ENCODE data around the gene CAMTA1.

CAMTA1 gene

DNA sequence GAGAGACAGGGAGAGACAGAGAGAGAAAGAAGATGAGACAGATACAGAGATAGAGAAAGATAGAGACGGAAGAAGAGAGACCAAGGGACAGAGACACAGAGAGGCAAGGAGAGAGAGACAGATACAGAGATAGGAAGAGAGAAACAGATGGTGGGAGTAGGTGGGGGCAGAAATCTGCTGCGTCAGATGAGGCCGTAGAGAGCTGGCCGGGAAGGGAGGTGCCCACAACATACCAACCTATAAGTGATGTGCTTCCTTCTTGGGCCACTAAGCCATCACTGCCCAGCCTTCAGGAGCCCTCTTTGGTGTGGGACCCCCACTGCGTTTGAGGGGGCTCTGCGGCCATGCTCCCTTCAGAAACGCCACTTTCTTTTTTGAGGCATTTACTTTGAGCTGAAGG lies 678.3 kb downstream of the CAMTA1 start:
- ATAC-seq: no peak
- TF ChIP-seq ZC3H10 (CRISPR knock-in tag; IDR thresholded peaks at IDR 0.05): no peak
- no peak for TF ChIP-seq BACH2 (CRISPR knock-in tag; IDR thresholded peaks at IDR 0.05; ENCODE audit: borderline replicate concordance)
- TF ChIP-seq RARB (CRISPR knock-in tag; IDR thresholded peaks at IDR 0.05): no peak
- no peak for TF ChIP-seq CSDC2 (CRISPR knock-in tag; IDR thresholded peaks at IDR 0.05)
- TF ChIP-seq ISL1 (CRISPR knock-in tag; IDR thresholded peaks at IDR 0.05): no peak
- TF ChIP-seq ESRRG (CRISPR knock-in tag; IDR thresholded peaks at IDR 0.05): no peak
- TF ChIP-seq, protein P1, sequence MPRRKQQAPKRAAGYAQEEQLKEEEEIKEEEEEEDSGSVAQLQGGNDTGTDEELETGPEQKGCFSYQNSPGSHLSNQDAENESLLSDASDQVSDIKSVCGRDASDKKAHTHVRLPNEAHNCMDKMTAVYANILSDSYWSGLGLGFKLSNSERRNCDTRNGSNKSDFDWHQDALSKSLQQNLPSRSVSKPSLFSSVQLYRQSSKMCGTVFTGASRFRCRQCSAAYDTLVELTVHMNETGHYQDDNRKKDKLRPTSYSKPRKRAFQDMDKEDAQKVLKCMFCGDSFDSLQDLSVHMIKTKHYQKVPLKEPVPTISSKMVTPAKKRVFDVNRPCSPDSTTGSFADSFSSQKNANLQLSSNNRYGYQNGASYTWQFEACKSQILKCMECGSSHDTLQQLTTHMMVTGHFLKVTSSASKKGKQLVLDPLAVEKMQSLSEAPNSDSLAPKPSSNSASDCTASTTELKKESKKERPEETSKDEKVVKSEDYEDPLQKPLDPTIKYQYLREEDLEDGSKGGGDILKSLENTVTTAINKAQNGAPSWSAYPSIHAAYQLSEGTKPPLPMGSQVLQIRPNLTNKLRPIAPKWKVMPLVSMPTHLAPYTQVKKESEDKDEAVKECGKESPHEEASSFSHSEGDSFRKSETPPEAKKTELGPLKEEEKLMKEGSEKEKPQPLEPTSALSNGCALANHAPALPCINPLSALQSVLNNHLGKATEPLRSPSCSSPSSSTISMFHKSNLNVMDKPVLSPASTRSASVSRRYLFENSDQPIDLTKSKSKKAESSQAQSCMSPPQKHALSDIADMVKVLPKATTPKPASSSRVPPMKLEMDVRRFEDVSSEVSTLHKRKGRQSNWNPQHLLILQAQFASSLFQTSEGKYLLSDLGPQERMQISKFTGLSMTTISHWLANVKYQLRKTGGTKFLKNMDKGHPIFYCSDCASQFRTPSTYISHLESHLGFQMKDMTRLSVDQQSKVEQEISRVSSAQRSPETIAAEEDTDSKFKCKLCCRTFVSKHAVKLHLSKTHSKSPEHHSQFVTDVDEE (CRISPR knock-in tag; IDR thresholded peaks at IDR 0.05): no peak
- TF ChIP-seq, protein P2, sequence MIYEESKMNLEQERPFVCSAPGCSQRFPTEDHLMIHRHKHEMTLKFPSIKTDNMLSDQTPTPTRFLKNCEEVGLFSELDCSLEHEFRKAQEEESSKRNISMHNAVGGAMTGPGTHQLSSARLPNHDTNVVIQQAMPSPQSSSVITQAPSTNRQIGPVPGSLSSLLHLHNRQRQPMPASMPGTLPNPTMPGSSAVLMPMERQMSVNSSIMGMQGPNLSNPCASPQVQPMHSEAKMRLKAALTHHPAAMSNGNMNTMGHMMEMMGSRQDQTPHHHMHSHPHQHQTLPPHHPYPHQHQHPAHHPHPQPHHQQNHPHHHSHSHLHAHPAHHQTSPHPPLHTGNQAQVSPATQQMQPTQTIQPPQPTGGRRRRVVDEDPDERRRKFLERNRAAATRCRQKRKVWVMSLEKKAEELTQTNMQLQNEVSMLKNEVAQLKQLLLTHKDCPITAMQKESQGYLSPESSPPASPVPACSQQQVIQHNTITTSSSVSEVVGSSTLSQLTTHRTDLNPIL (CRISPR knock-in tag; IDR thresholded peaks at IDR 0.05; ENCODE audit: low read depth): no peak
- TF ChIP-seq GLIS3 (CRISPR knock-in tag; IDR thresholded peaks at IDR 0.05): no peak
- TF ChIP-seq, protein P3, sequence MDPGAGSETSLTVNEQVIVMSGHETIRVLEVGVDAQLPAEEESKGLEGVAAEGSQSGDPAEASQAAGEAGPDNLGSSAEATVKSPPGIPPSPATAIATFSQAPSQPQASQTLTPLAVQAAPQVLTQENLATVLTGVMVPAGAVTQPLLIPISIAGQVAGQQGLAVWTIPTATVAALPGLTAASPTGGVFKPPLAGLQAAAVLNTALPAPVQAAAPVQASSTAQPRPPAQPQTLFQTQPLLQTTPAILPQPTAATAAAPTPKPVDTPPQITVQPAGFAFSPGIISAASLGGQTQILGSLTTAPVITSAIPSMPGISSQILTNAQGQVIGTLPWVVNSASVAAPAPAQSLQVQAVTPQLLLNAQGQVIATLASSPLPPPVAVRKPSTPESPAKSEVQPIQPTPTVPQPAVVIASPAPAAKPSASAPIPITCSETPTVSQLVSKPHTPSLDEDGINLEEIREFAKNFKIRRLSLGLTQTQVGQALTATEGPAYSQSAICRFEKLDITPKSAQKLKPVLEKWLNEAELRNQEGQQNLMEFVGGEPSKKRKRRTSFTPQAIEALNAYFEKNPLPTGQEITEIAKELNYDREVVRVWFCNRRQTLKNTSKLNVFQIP (CRISPR knock-in tag; IDR thresholded peaks at IDR 0.05; ENCODE audit: borderline replicate concordance, low read depth): no peak
- no peak for TF ChIP-seq ZFP3 (CRISPR knock-in tag; IDR thresholded peaks at IDR 0.05)
- TF ChIP-seq ZFP30 (CRISPR knock-in tag; IDR thresholded peaks at IDR 0.05): no peak
- TF ChIP-seq TOX (CRISPR knock-in tag; IDR thresholded peaks at IDR 0.05; ENCODE audit: borderline replicate concordance): no peak
- TF ChIP-seq, protein P4, sequence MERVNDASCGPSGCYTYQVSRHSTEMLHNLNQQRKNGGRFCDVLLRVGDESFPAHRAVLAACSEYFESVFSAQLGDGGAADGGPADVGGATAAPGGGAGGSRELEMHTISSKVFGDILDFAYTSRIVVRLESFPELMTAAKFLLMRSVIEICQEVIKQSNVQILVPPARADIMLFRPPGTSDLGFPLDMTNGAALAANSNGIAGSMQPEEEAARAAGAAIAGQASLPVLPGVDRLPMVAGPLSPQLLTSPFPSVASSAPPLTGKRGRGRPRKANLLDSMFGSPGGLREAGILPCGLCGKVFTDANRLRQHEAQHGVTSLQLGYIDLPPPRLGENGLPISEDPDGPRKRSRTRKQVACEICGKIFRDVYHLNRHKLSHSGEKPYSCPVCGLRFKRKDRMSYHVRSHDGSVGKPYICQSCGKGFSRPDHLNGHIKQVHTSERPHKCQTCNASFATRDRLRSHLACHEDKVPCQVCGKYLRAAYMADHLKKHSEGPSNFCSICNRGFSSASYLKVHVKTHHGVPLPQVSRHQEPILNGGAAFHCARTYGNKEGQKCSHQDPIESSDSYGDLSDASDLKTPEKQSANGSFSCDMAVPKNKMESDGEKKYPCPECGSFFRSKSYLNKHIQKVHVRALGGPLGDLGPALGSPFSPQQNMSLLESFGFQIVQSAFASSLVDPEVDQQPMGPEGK (CRISPR knock-in tag; IDR thresholded peaks at IDR 0.05; ENCODE audit: borderline replicate concordance): no peak
- TF ChIP-seq ARNTL (CRISPR knock-in tag; IDR thresholded peaks at IDR 0.05; ENCODE audit: borderline replicate concordance, low read depth): no peak
- no peak for TF ChIP-seq SNAI2 (CRISPR knock-in tag; IDR thresholded peaks at IDR 0.05)
- no peak for TF ChIP-seq TCF4 (CRISPR knock-in tag; IDR thresholded peaks at IDR 0.05; ENCODE audit: borderline replicate concordance)
- no peak for TF ChIP-seq ZNF565 (CRISPR knock-in tag; conservative IDR thresholded peaks at IDR 0.05; ENCODE audit: low read depth)
- TF ChIP-seq ZNF8 (CRISPR knock-in tag; IDR thresholded peaks at IDR 0.05): no peak
- no peak for TF ChIP-seq PPARA (CRISPR knock-in tag; IDR thresholded peaks at IDR 0.05; ENCODE audit: borderline replicate concordance)

DNA sequence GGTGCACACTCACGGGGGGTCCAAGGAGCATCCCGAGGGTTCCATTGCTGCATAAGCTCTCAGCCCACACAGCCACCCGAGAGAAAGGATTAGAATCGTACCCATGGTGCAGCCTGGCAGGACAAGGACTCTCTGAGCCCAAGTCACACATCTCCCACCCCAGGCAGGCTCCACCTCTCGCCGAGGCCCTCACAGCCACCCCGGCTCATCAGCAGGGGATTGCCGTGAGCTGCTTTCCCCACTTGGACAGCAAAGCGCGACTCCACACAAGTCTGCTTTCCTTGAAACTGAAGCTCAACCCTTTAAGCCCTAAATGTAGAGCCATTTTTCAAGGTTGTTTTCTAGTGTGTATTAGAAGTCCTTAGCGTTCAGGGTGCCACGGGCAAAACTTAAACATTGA lies 679.5 kb downstream of the CAMTA1 start:
- TF ChIP-seq ZNF565 (CRISPR knock-in tag; conservative IDR thresholded peaks at IDR 0.05; ENCODE audit: low read depth): no peak
- TF ChIP-seq, protein P2 (CRISPR knock-in tag; IDR thresholded peaks at IDR 0.05; ENCODE audit: low read depth): no peak
- no peak for TF ChIP-seq ZNF8 (CRISPR knock-in tag; IDR thresholded peaks at IDR 0.05)
- TF ChIP-seq, protein P4 (CRISPR knock-in tag; IDR thresholded peaks at IDR 0.05; ENCODE audit: borderline replicate concordance): no peak
- no peak for TF ChIP-seq ZFP3 (CRISPR knock-in tag; IDR thresholded peaks at IDR 0.05)
- no peak for TF ChIP-seq ESRRG (CRISPR knock-in tag; IDR thresholded peaks at IDR 0.05)
- no peak for TF ChIP-seq GLIS3 (CRISPR knock-in tag; IDR thresholded peaks at IDR 0.05)
- TF ChIP-seq, protein P1 (CRISPR knock-in tag; IDR thresholded peaks at IDR 0.05): no peak
- TF ChIP-seq OSR1 (CRISPR knock-in tag; IDR thresholded peaks at IDR 0.05): no peak
- TF ChIP-seq PPARA (CRISPR knock-in tag; IDR thresholded peaks at IDR 0.05; ENCODE audit: borderline replicate concordance): no peak
- TF ChIP-seq BACH2 (CRISPR knock-in tag; IDR thresholded peaks at IDR 0.05; ENCODE audit: borderline replicate concordance): no peak
- no peak for ATAC-seq
